GM18517 (cell line): ENCODE data around the gene CTDSPL.

Experiments used
- ATAC-seq: cut with Tn5 transposase; IDR thresholded peaks from one replicate; pipeline ENCODE4 v1.9.1; 2021; ENCODE audit warnings: mild to moderate bottlenecking, moderate library complexity; ENCODE audit not compliant: unreplicated experiment

CTDSPL gene

GRCh38 chr3:38015485-38015884 is 153.8 kb downstream of the CTDSPL start:
- no peak for ATAC-seq

- no peak for ATAC-seq
These were observed 154.3 kb downstream of the CTDSPL start for GRCh38 chr3:38015984-38016383.

- ATAC-seq: no peak
These were observed 154.7 kb downstream of the CTDSPL start for GRCh38 chr3:38016410-38016809.

- no peak for ATAC-seq
These were observed 155.3 kb downstream of the CTDSPL start for GRCh38 chr3:38016847-38017444.

GRCh38 chr3:38017445-38018295 is 156.0 kb downstream of the CTDSPL start:
- no peak for ATAC-seq

- no peak for ATAC-seq
These were observed 156.9 kb downstream of the CTDSPL start for GRCh38 chr3:38018296-38019266.

GRCh38 chr3:38019658-38020341 is 158.1 kb downstream of the CTDSPL start:
- ATAC-seq: no peak

- ATAC-seq: no peak
These were observed 158.7 kb downstream of the CTDSPL start for GRCh38 chr3:38020342-38020726.

- ATAC-seq: no peak
These were observed 159.5 kb downstream of the CTDSPL start for GRCh38 chr3:38021196-38021595.

GRCh38 chr3:38022301-38022700 is 160.6 kb downstream of the CTDSPL start:
- ATAC-seq: no peak

GRCh38 chr3:38022896-38023709 is 161.4 kb downstream of the CTDSPL start:
- ATAC-seq: no peak

- no peak for ATAC-seq
These were observed 165.2 kb downstream of the CTDSPL start for GRCh38 chr3:38026856-38027255.

GRCh38 chr3:38027466-38028465 is 166.1 kb downstream of the CTDSPL start:
- ATAC-seq: no peak

GRCh38 chr3:38028621-38029361 is 167.1 kb downstream of the CTDSPL start:
- no peak for ATAC-seq

GRCh38 chr3:38029400-38030125 is 167.9 kb downstream of the CTDSPL start, which contains the start of gene PLCD1:
TSS of gene PLCD1 (minus strand) at chr3:38029642. CDS start at chr3:38029539, 103 bp downstream.
- no peak for ATAC-seq

GRCh38 chr3:38030126-38031021 is 168.7 kb downstream of the CTDSPL start:
- no peak for ATAC-seq
